Measurements from ENCODE around the gene KRTAP19-8. TPM values are rescaled to one million over a fixed set of nuclear protein-coding genes. Genes with fewer than 3 reads are reported as not detected.

KRTAP19-8 gene
- polyA plus RNA-seq, 2 of the 4 experiments (the other 2 are of a cell fraction) = not detected

DNA sequence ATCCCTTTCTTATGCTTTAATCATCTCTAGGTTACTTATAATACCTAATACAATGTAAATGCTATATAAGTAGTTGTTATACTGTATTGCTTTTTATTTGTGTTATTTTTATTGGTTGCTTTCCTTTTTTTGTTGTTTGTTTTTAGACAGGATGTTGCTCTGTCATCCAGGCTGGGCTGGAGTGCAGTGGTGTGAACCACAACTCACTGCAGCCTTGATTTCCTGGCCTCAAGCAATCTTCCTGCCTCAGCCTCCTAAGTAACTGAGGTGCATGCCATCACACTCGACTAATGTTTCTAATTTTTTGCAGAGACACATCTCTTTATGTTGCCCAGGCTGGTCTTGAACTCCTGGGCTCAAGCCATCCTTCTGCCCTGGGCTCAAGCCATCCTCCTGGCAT, 26.9 kb downstream of the KRTAP19-8 start:
- ChIA-PET POLR2A (no interaction called here), CTCF (no interaction called here)
- Histone ChIP-seq H3K27ac (no peak overlapping the region), H3K4me1 (no peaks in the 10 kb centered on the region), H3K4me3 (no peak overlapping the region), H3K9me3 (no peaks in the 10 kb centered on the region), H3K4me2 (no peak overlapping the region)
- TF ChIP-seq ZC3H11A (IDR thresholded peaks at IDR 0.05) (no peak), HOXB13 (CRISPR knock-in tag; IDR thresholded peaks at IDR 0.05; ENCODE audit: low read depth) (no peak), USF2 (IDR thresholded peaks at IDR 0.05) (no peak), MYC (IDR thresholded peaks at IDR 0.05; ENCODE audit: borderline replicate concordance, low read length) (no peak), TFCP2L1 (CRISPR knock-in tag; IDR thresholded peaks at IDR 0.05) (no peak), SREBF2 (IDR thresholded peaks at IDR 0.05) (no peak), POLR2A (IDR thresholded peaks at IDR 0.05; ENCODE audit: low read length) (no peak), HDAC2 (IDR thresholded peaks at IDR 0.05) (no peak), ZFP36 (IDR thresholded peaks at IDR 0.05; ENCODE audit: borderline replicate concordance, partially characterized antibody) (no peak), CBX8 (IDR thresholded peaks at IDR 0.05) (no peak)
- TF ChIP-seq, protein P1, sequence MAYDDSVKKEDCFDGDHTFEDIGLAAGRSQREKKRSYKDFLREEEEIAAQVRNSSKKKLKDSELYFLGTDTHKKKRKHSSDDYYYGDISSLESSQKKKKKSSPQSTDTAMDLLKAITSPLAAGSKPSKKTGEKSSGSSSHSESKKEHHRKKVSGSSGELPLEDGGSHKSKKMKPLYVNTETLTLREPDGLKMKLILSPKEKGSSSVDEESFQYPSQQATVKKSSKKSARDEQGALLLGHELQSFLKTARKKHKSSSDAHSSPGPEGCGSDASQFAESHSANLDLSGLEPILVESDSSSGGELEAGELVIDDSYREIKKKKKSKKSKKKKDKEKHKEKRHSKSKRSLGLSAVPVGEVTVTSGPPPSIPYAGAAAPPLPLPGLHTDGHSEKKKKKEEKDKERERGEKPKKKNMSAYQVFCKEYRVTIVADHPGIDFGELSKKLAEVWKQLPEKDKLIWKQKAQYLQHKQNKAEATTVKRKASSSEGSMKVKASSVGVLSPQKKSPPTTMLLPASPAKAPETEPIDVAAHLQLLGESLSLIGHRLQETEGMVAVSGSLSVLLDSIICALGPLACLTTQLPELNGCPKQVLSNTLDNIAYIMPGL (CRISPR knock-in tag; IDR thresholded peaks at IDR 0.05; ENCODE audit: borderline replicate concordance) = no peak
- 0% methylated on average over 1 of the region's 1 CpG for WGBS (ENCODE audit: missing lambda C conversion rate)
- ATAC-seq (no peak), FAIRE-seq (no peak), DNase-seq (ENCODE audit: low read depth in 1 of 2, low spot score in 1 of 2) (no peak)

DNA sequence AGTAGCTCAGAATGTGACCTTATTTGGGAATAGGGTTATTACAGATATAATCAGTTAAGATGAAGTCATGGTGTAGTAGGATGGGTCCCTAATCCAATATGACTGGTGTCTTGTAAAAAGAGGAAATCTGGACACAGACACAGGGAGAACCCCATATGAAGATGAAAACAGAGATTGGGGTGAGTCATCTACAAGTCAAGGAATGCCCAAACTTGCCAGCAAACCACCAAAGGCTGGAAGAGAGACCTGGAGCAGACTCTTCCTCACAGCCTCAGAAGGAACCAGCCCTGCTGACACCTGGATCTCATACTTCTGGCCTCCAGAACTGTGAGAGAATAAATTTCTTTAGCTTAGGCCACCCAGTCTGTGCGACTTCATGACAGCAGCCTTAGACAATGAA, 29.9 kb downstream of the KRTAP19-8 start:
- WGBS (ENCODE audit: missing lambda C conversion rate) = 0% methylated on average over 1 of the region's 1 CpG
- H3K4me2 ChIP-seq = no peak overlapping the region
- no peak for FAIRE-seq
- no peak for ATAC-seq
- DNase-seq (ENCODE audit: low read depth in 1 of 2, low spot score in 1 of 2) = no peak
- H3K4me1 ChIP-seq = no peaks in the 10 kb centered on the region
- no peak overlapping the region for H3K27ac ChIP-seq
- POLR2A ChIA-PET = no interaction called here
- H3K9me3 ChIP-seq = no peaks in the 10 kb centered on the region
- CTCF ChIA-PET = no interaction called here
- TF ChIP-seq SREBF2 (IDR thresholded peaks at IDR 0.05) (no peak), RARB (CRISPR knock-in tag; IDR thresholded peaks at IDR 0.05) (no peak), ZSCAN20 (CRISPR knock-in tag; IDR thresholded peaks at IDR 0.05) (no peak), ESRRA (IDR thresholded peaks at IDR 0.05; ENCODE audit: borderline replicate concordance, low read length) (no peak), CBX2 (IDR thresholded peaks at IDR 0.05; ENCODE audit: borderline replicate concordance, low read depth) (no peak), HEYL (CRISPR knock-in tag; IDR thresholded peaks at IDR 0.05) (no peak), EHMT2 (IDR thresholded peaks at IDR 0.05; ENCODE audit: low read depth) (no peak), CBX8 (IDR thresholded peaks at IDR 0.05) (no peak), TP53 (CRISPR knock-in tag; IDR thresholded peaks at IDR 0.05) (no peak), MYC (IDR thresholded peaks at IDR 0.05; ENCODE audit: borderline replicate concordance, low read length) (no peak), HOXA7 (CRISPR knock-in tag; IDR thresholded peaks at IDR 0.05) (no peak), RFX5 (IDR thresholded peaks at IDR 0.05) (no peak), GATA3 (IDR thresholded peaks at IDR 0.05; ENCODE audit: borderline replicate concordance) (no peak), HOXB5 (CRISPR knock-in tag; IDR thresholded peaks at IDR 0.05) (no peak), FOXS1 (CRISPR knock-in tag; IDR thresholded peaks at IDR 0.05) (no peak), HES2 (IDR thresholded peaks at IDR 0.05) (no peak), CEBPB (IDR thresholded peaks at IDR 0.05) (no peak), NR3C1 (IDR thresholded peaks at IDR 0.05) (no peak), KDM5A (IDR thresholded peaks at IDR 0.05) (no peak)
- TF ChIP-seq, protein P2, sequence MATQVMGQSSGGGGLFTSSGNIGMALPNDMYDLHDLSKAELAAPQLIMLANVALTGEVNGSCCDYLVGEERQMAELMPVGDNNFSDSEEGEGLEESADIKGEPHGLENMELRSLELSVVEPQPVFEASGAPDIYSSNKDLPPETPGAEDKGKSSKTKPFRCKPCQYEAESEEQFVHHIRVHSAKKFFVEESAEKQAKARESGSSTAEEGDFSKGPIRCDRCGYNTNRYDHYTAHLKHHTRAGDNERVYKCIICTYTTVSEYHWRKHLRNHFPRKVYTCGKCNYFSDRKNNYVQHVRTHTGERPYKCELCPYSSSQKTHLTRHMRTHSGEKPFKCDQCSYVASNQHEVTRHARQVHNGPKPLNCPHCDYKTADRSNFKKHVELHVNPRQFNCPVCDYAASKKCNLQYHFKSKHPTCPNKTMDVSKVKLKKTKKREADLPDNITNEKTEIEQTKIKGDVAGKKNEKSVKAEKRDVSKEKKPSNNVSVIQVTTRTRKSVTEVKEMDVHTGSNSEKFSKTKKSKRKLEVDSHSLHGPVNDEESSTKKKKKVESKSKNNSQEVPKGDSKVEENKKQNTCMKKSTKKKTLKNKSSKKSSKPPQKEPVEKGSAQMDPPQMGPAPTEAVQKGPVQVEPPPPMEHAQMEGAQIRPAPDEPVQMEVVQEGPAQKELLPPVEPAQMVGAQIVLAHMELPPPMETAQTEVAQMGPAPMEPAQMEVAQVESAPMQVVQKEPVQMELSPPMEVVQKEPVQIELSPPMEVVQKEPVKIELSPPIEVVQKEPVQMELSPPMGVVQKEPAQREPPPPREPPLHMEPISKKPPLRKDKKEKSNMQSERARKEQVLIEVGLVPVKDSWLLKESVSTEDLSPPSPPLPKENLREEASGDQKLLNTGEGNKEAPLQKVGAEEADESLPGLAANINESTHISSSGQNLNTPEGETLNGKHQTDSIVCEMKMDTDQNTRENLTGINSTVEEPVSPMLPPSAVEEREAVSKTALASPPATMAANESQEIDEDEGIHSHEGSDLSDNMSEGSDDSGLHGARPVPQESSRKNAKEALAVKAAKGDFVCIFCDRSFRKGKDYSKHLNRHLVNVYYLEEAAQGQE (IDR thresholded peaks at IDR 0.05) = no peak
- no peak overlapping the region for H3K4me3 ChIP-seq
